ENCODE results near the gene DARS1. TPM values are rescaled to one million over a fixed set of nuclear protein-coding genes. Genes with fewer than 3 reads are reported as not detected.

Gene DARS1
- polyA plus RNA-seq, 1 experiment: 44.0 TPM

DNA sequence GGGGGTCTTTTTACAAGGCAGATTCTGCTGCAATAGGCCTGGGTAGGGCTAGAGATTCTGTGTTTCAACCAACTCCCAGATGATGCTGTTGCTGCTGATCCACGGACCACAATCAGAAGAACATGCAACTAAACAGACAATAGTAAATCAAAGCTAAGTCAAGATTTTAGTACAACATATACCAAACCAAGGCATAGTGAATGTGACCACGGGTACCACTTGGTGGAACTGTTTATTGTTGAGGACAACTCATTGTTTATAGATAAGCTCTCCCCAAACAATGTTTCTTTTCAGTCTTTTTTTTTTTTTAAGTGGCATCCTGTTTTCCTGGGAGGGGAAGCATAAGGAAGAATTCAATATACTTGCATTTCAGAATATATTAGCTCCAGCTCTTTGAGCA, 36.0 kb upstream of the DARS1 start:
- no peak for DNase-seq (ENCODE audit: low read depth)

DNA sequence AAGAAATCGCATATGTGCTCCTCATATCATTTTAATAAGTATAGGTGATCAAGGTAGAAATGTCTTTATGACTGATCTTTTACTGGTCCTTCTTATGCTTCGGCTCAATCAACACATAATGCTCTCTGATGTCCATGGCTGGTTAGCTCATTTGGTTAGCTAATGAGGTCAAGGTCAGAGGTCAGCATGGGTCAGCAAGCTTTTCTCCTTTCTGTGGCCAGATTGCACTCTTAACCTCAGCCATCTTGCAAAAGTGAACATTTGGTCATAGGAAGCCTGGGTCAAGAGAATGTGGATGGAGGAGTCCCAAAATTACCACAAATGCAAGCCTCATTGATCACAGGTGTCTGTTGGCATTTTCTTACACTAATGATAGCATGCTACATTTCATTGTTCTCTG, 35.4 kb upstream of the DARS1 start:
- no peak for DNase-seq (ENCODE audit: low read depth)
- H3K4me3 ChIP-seq (ENCODE audit: low read depth, low read length): no peak overlapping the region
- peaks cover 3% of the 10 kb centered on the region for H3K27me3 ChIP-seq (ENCODE audit: control insufficient read depth, insufficient read depth, low read length)
- H3K36me3 ChIP-seq (ENCODE audit: control insufficient read depth, insufficient read depth, low read length): no peaks in the 10 kb centered on the region
- CTCF ChIA-PET: interaction anchor here (1.2 kb wide), 1 partner anchor 15 kb away, joined by 3 read pairs; no protein-coding TSS in a partner anchor
- TF ChIP-seq CTCF (IDR thresholded peaks at IDR 0.05; ENCODE audit: insufficient read depth, low read depth, low read length): no peak
- POLR2A ChIA-PET: no interaction called here

More for the DNA sequence above, 36.0 kb upstream of the DARS1 start:
- ChIA-PET CTCF (no interaction called here), POLR2A (no interaction called here)
- Histone ChIP-seq H3K4me3 (ENCODE audit: low read depth, low read length) (no peak overlapping the region), H3K36me3 (ENCODE audit: control insufficient read depth, insufficient read depth, low read length) (no peaks in the 10 kb centered on the region), H3K27me3 (ENCODE audit: control insufficient read depth, insufficient read depth, low read length) (peaks cover 3% of the 10 kb centered on the region)
- no peak for TF ChIP-seq CTCF (IDR thresholded peaks at IDR 0.05; ENCODE audit: insufficient read depth, low read depth, low read length)

DNA sequence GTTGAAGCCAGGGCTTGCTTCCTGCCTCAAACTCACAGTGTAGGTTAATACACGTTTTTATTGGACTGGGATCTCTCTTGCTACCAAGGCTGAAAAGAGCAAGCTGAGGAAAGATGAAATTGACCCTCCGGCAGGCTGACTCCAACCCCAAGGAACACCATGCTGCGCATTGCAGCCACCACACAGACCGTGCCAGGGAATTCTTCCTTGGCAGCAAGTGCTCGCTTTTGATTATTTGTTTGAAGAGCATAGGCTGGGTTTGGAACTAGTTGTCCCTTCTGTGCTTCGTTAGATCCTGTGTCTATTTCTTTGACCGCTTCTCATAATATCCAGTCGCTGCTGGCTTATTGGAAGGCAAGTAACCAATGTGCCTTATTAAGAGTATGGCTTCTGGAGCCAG, 34.4 kb upstream of the DARS1 start:
- no peak overlapping the region for H3K4me3 ChIP-seq (ENCODE audit: low read depth, low read length)
- ChIA-PET POLR2A (no interaction called here), CTCF (interaction anchor here (1.2 kb wide), 1 partner anchor 14 kb away, joined by 3 read pairs; no protein-coding TSS in a partner anchor)
- peaks cover 3% of the 10 kb centered on the region for H3K27me3 ChIP-seq (ENCODE audit: control insufficient read depth, insufficient read depth, low read length)
- no peaks in the 10 kb centered on the region for H3K36me3 ChIP-seq (ENCODE audit: control insufficient read depth, insufficient read depth, low read length)
- DNase-seq (ENCODE audit: low read depth): no peak
- no peak for TF ChIP-seq CTCF (IDR thresholded peaks at IDR 0.05; ENCODE audit: insufficient read depth, low read depth, low read length)

DNA sequence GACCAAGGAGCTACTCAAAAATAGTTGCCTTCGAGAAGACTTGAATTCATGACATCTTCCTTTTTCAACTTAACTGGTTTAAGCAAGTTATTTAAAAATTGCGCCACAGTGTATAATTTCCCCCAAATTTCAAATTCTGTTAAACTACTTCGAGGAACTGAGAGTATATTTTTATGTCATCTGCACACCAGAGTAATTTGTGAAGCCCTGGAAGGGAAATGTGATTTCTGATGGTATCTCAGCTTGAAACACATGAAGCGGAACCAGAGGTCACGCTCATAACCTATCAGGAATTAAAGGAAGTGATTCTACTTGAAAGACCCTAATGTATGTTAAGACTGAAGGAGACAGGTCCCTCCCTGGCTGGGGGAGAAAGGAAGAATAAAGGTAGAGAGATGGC, 33.9 kb upstream of the DARS1 start:
- Histone ChIP-seq H3K4me3 (ENCODE audit: low read depth, low read length) (no peak overlapping the region), H3K27me3 (ENCODE audit: control insufficient read depth, insufficient read depth, low read length) (peaks cover 3% of the 10 kb centered on the region), H3K36me3 (ENCODE audit: control insufficient read depth, insufficient read depth, low read length) (no peaks in the 10 kb centered on the region)
- no peak for DNase-seq (ENCODE audit: low read depth)
- TF ChIP-seq CTCF (IDR thresholded peaks at IDR 0.05; ENCODE audit: insufficient read depth, low read depth, low read length): no peak
- POLR2A ChIA-PET: no interaction called here
- CTCF ChIA-PET: no interaction called here

DNA sequence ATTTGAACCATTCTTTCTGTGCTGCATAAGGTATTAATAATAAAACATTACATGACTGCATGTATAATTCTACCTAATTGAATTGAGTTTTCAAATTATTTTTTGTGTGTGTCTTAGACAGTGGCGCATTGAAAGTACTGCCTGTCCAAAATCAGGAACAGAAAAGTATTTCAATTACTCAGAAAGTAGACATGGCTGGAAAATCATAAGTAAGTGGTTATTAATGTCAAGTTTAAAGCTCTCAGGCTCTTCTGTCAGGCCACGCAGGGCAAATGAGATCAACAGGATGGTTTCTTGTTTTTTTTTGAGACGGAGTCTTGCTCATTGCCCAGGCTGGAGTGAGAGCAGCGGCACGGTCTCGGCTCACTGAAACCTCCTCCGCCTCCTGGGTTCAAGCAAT, 32.4 kb upstream of the DARS1 start:
- ChIA-PET POLR2A (no interaction called here), CTCF (no interaction called here)
- no peak overlapping the region for H3K4me3 ChIP-seq (ENCODE audit: low read depth, low read length)
- no peak for TF ChIP-seq CTCF (IDR thresholded peaks at IDR 0.05; ENCODE audit: insufficient read depth, low read depth, low read length)
- H3K27me3 ChIP-seq (ENCODE audit: control insufficient read depth, insufficient read depth, low read length): peaks cover 7% of the 10 kb centered on the region
- no peak for DNase-seq (ENCODE audit: low read depth)
- H3K36me3 ChIP-seq (ENCODE audit: control insufficient read depth, insufficient read depth, low read length): no peaks in the 10 kb centered on the region
